ENCODE results near the gene SPRR3.

The SPRR3 gene

GRCh38 chr1:153030895-153031294 is 29.3 kb downstream of the SPRR3 start, which contains the start of gene SPRR1B:
TSS of gene SPRR1B (plus strand) at chr1:153031203. CDS start at chr1:153032346, 1,143 bp downstream.
- H3K4me3 ChIP-seq (ENCODE audit: low read depth, low read length) = no peak within 1 kb of the TSS
- in situ Hi-C loops (cut with HindIII; ENCODE audit: low sequenced_read_pairs) = no loop called here
- no peak for DNase-seq (ENCODE audit: low read depth)
- no peak for TF ChIP-seq CTCF (IDR thresholded peaks at IDR 0.05; ENCODE audit: low read depth, low read length, missing control alignments)

GRCh38 chr1:153032073-153032472 is 30.5 kb downstream of the SPRR3 start:
- DNase-seq (ENCODE audit: low read depth) = no peak
- TF ChIP-seq CTCF (IDR thresholded peaks at IDR 0.05; ENCODE audit: low read depth, low read length, missing control alignments) = no peak
- in situ Hi-C loops (cut with HindIII; ENCODE audit: low sequenced_read_pairs) = no loop called here
- H3K4me3 ChIP-seq (ENCODE audit: low read depth, low read length) = no peak overlapping the region

- DNase-seq (ENCODE audit: low read depth) = no peak
- TF ChIP-seq CTCF (IDR thresholded peaks at IDR 0.05; ENCODE audit: low read depth, low read length, missing control alignments) = peak; percentile 14
- in situ Hi-C loops (cut with HindIII; ENCODE audit: low sequenced_read_pairs) = no loop called here
- H3K4me3 ChIP-seq (ENCODE audit: low read depth, low read length) = no peak overlapping the region
These were observed 31.2 kb downstream of the SPRR3 start for GRCh38 chr1:153032677-153033308.

- no peak for TF ChIP-seq CTCF (IDR thresholded peaks at IDR 0.05; ENCODE audit: low read depth, low read length, missing control alignments)
- no peak for DNase-seq (ENCODE audit: low read depth)
- in situ Hi-C loops (cut with HindIII; ENCODE audit: low sequenced_read_pairs) = no loop called here
- H3K4me3 ChIP-seq (ENCODE audit: low read depth, low read length) = no peak overlapping the region
These were observed 33.7 kb downstream of the SPRR3 start for GRCh38 chr1:153035211-153035610.

GRCh38 chr1:153040950-153041631 is 39.5 kb downstream of the SPRR3 start, which contains the start of gene SPRR2D:
TSS of gene SPRR2D (minus strand) at chr1:153041120. CDS start at chr1:153040346, 774 bp downstream.
- no peak for TF ChIP-seq CTCF (IDR thresholded peaks at IDR 0.05; ENCODE audit: low read depth, low read length, missing control alignments)
- DNase-seq (ENCODE audit: low read depth) = no peak
- in situ Hi-C loops (cut with HindIII; ENCODE audit: low sequenced_read_pairs) = no loop called here
- no peak within 1 kb of the TSS for H3K4me3 ChIP-seq (ENCODE audit: low read depth, low read length)

- no peak for DNase-seq (ENCODE audit: low read depth)
- in situ Hi-C loops (cut with HindIII; ENCODE audit: low sequenced_read_pairs) = no loop called here
- no peak overlapping the region for H3K4me3 ChIP-seq (ENCODE audit: low read depth, low read length)
- no peak for TF ChIP-seq CTCF (IDR thresholded peaks at IDR 0.05; ENCODE audit: low read depth, low read length, missing control alignments)
These were observed 47.7 kb downstream of the SPRR3 start for GRCh38 chr1:153049211-153049610.

All from astrocyte of the cerebellum (primary cell).